Large intestine (tissue), 3 donors: Measurements from ENCODE around the gene KIF26A. TPM values are rescaled to one million over a fixed set of nuclear protein-coding genes. Genes with fewer than 3 reads are reported as not detected.
"Not testable (repeated sequence)": the region's sequence is repeated elsewhere in the genome, so short reads cannot be mapped to it uniquely, and the experiment has no call there.

Source experiments
- DNase-seq, 2 donors: peaks; one replicate each; pipeline versions ENCODE4 v3.0.0 to v3.0.0-alpha.2; 2013
- H3K27ac ChIP-seq: one replicate; pipeline ENCODE4 v1.5.1; 2013; ENCODE audit warnings: low read length
- H3K27me3 ChIP-seq: 2 replicates; pipeline ENCODE4 v1.6.1; 2013; ENCODE audit warnings: low read length; ENCODE audit not compliant: control insufficient read depth, insufficient read depth
- H3K36me3 ChIP-seq: 2 replicates; pipeline ENCODE4 v1.6.1; 2013; ENCODE audit warnings: low read length; ENCODE audit not compliant: control insufficient read depth, insufficient read depth
- H3K4me1 ChIP-seq: one replicate; pipeline ENCODE4 v1.6.1; 2013; ENCODE audit warnings: low read length; ENCODE audit not compliant: control insufficient read depth, insufficient read depth
- H3K4me3 ChIP-seq: one replicate; pipeline ENCODE4 v1.5.1; 2013; ENCODE audit warnings: low read length
- H3K9me3 ChIP-seq: one replicate; pipeline ENCODE4 v1.6.1; 2013; ENCODE audit warnings: mild to moderate bottlenecking, low read depth, low read length, moderate library complexity; ENCODE audit not compliant: control insufficient read depth
- WGBS: methylation state at CpG from one replicate; pipeline ENCODE4 v1.1.5; 2013; ENCODE audit warnings: low lambda C conversion rate; ENCODE audit not compliant: insufficient coverage; 5-methylcytosine and 5-hydroxymethylcytosine counted together
- polyA plus RNA-seq: library from polyadenylated mRNA; unstranded; fragments of 120-200 nt; gene quantifications from one replicate; pipeline ENCODE4 v1.2.1, GENCODE V29; 2013

Gene KIF26A
- polyA plus RNA-seq, 1 donor: 8.8 TPM

DNA sequence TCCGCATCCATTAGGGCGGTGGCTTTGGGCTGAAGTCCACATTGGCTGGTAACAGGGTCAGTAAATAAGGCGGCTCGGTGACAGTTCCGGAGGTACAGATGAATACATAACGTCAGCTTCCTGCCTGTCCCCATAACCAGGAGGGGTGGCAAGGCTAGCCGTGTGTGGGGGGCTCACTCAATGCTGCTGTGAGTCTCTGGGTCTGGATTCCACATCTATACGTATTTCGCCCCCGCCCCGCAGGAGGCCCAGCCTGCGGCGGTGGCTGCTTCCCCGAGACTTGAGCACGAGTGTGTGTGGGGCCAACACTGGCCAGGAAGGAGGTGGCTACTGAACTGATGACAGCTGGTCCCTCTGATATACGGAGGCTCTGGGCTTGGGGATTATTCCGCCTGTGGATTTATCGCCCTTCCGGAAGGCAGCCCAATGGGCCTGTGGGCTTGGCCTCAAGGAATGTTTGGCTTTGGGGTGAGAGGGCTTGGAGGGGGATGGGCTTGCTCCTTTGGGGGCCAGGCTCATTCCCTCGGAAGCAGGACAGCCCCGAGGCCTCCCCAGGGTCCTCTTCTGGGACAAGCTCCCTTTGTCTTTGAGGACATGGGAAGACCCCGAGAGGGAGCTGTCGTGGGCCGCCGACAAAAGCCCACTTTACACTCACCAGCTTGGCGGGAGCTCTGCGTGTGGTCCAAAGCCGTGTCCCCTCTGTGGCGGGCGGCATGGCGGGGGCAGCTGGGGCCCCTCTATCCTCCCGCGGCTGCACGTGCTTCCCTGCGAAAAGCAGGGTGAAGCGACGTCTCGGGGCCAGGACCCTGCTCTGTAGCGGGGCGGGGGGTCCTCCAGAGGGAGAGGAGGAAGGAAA, 82.1 kb downstream of the KIF26A start:
- DNase-seq: peak in 1 of 2 donors; percentile 55
- no peak overlapping the region for H3K4me3 ChIP-seq
- H3K27me3 ChIP-seq: peaks cover 24% of the 10 kb centered on the region
- WGBS: no CpG with 5 or more reads among the region's 40 CpGs
- no peak overlapping the region for H3K27ac ChIP-seq
- no peaks in the 10 kb centered on the region for H3K36me3 ChIP-seq
- H3K4me1 ChIP-seq: peaks cover 25% of the 10 kb centered on the region
- no peaks in the 10 kb centered on the region for H3K9me3 ChIP-seq

DNA sequence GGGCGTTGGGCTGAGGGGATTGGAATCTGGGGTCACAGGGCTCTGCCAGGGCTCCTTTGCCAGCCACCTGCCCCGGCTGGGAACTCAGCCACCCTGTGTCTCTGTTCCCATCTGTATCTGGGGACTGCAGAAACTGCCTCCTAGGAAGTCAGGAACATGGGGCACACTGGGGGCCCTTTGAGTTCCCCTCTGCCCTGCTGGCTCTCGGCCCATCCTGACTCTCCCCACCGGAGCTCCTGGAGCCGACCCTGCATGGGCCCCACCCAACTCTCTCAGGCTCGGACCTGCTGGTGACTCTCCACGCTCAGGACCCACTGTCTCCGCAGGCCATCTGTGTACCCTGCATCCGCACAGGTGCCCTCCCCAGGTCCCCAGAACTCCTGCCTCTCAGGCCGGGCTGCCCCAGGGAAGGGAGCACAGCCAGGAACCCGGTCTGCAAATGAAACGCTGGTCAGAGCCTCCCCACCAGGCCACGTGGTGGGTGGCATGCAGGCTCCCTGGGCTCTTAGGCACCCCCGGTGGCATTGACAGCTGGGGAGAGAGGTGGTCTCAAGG, 82.8 kb downstream of the KIF26A start:
- H3K4me3 ChIP-seq: no peak overlapping the region

GRCh38 chr14:104221636-104222369, 83.4 kb downstream of the KIF26A start:
- 20% methylated on average over 1 of the region's 21 CpGs for WGBS
- H3K4me3 ChIP-seq: no peak overlapping the region
- no peaks in the 10 kb centered on the region for H3K36me3 ChIP-seq
- H3K27ac ChIP-seq: no peak overlapping the region
- DNase-seq: peak in 1 of 2 donors; percentile 14
- H3K27me3 ChIP-seq: peaks cover 24% of the 10 kb centered on the region
- no peaks in the 10 kb centered on the region for H3K9me3 ChIP-seq
- H3K4me1 ChIP-seq: peaks cover 34% of the 10 kb centered on the region

More for the DNA sequence above, 82.8 kb downstream of the KIF26A start:
- H3K36me3 ChIP-seq: no peaks in the 10 kb centered on the region
- peaks cover 28% of the 10 kb centered on the region for H3K4me1 ChIP-seq
- peaks cover 24% of the 10 kb centered on the region for H3K27me3 ChIP-seq
- H3K27ac ChIP-seq: no peak overlapping the region
- no peak for DNase-seq
- no CpG with 5 or more reads among the region's 14 CpGs for WGBS
- no peaks in the 10 kb centered on the region for H3K9me3 ChIP-seq

DNA sequence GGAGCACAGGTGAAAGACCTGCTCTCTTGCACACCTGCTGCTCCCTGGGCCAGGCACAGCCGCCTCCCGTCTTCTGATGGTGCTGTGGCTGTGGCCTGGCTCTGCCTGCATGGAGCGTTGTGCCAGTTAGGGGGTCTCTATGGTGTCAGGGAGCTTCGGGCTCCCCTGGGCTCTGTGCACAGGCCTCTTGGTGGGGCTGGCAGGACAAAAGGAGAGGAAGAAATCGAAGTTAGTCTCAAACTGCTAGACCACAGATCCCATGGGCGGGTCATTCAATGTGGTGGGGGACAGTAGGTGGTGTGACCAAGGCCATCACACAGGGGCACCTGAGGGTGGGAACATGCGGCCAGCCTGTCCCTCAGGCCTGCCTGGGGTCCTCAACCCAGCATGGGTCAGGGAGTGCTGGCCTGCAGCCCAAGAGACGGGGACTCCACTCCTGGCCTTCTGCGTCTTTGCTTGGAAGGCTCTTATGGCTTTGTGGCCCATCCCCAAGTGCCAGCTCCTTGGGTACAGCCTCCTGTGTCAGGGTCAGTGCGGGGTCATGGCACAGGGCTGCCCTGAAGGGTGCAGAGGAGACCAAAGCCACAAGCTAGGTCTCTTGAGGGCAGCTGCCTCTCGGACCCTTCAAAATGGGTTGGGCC, 84.1 kb downstream of the KIF26A start:
- Histone ChIP-seq H3K27me3 (peaks cover 24% of the 10 kb centered on the region), H3K36me3 (no peaks in the 10 kb centered on the region), H3K27ac (no peak overlapping the region), H3K9me3 (peaks cover 4% of the 10 kb centered on the region), H3K4me1 (peaks cover 36% of the 10 kb centered on the region), H3K4me3 (no peak overlapping the region)
- DNase-seq: no peak
- WGBS: no CpG with 5 or more reads among the region's 11 CpGs

DNA sequence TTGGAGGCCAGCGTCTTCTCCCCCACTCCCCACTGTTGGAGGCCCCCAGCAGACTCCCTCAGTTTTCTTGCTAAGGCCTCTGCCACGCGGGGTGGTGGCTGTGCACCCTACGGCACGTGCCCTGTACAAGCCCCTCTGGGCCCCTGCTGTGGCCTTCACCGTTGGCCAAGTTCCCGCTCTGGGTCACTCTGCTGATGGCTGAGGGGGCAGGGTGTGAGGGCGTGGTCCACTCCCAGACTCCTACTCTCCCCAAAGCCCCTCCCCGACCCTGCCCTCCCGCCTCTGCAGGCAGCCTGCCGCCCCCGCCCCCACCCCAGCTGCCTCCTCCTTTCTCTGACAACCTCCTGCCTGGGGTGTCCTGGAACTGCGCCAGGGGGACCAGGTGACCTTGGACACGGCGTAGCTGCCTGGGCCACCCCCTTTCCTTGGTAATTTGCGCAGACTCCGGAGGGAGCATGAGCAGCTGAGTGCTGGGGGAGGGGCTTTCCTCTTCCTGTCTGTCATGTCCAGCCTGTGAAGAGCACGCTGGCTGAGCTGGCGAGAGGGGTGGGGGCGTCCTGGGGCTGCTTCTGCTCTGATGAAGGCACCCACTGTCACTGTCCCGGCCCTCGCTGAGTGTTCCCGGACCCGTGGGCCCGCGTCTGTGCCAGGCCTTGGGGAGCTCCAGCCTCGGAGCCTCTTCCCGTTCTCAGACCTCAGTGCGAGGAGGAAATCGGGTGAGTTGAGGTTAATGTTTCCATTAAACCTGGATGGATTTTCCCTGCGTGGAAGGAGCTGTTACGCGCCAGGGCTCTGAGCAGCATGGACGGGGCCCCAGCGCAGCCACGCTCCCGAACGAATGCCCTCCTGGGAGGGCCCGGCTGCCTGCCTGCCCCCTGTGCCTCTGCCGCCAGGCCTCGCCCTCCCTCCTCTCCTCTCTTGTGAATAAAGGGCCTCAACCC, 85.0 kb downstream of the KIF26A start:
- Histone ChIP-seq H3K4me1 (peaks cover 39% of the 10 kb centered on the region), H3K4me3 (peak overlapping the region; percentile 23), H3K9me3 (peaks cover 12% of the 10 kb centered on the region), H3K27ac (peak overlapping the region; percentile 53), H3K27me3 (peaks cover 23% of the 10 kb centered on the region), H3K36me3 (no peaks in the 10 kb centered on the region)
- WGBS: no CpG with 5 or more reads among the region's 41 CpGs
- DNase-seq: peak; percentile 75 to 83

DNA sequence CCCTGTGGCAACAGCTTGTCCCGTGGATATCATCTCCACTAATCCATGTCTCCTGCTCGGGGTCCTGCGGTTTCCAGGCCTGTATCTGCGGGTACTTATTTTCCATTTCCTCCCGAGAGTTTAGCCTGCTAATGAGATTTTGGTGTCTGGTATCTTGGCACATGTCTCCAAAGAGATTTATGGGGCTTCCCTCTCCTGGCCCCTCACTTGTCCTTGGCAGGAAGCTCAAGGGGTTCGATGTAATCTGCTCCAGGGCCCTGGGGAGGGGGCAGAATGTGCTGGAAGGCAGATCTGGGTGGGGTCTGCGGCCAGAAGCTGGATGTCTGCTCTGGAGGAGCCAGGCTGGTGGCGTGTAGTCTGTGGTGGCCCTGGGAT, 85.7 kb downstream of the KIF26A start:
- Histone ChIP-seq H3K4me3 (no peak overlapping the region), H3K36me3 (no peaks in the 10 kb centered on the region), H3K4me1 (peaks cover 39% of the 10 kb centered on the region), H3K27me3 (peaks cover 17% of the 10 kb centered on the region), H3K27ac (peak overlapping the region; percentile 53), H3K9me3 (peaks cover 12% of the 10 kb centered on the region)
- DNase-seq: peak in 1 of 2 donors; percentile 48
- WGBS: no CpG with 5 or more reads among the region's 8 CpGs

DNA sequence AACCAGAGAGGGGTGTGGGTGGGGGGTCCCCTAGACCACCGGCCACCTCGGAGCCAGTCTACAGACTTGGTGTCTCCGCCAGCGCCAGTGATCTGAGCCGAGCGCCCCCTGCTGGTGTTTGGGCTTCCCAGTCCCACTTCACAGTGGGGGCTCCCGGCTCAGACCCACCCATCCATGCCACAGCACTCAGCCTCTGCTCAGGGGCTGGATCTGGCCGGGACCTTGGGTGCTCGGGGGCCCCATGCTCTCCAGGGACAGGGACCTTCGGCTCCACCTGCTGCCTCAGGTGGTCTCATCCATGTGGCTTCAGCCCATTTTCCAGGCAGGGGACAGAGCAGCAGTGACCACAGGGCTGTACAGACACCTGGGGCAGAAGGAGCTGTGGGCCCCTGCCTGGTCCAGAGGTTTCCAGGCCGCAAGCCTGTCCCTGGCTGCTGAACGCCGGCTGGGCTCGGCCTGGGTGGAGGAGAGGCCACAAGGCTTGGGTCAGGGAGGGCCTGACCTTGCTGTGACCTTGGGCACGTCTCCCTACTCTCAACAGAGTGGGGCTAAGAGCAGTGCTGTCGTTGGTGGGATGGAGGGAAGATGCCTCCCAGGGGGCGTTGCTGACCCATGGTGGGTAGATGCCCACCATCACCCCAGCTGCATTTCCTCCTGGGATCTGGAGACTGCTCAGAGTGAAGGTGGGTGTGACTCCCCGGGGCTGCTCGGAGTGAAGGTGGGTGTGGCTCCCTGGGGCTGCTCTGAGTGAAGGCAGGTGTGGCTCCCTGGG, 86.3 kb downstream of the KIF26A start:
- no CpG with 5 or more reads among the region's 19 CpGs for WGBS
- H3K27ac ChIP-seq: peak overlapping the region; percentile 84

GRCh38 chr14:104225278-104226190, 87.1 kb downstream of the KIF26A start:
- peak overlapping the region; percentile 84 for H3K27ac ChIP-seq

More for the DNA sequence above, 86.3 kb downstream of the KIF26A start:
- H3K4me3 ChIP-seq: no peak overlapping the region
- H3K4me1 ChIP-seq: peaks cover 39% of the 10 kb centered on the region
- H3K36me3 ChIP-seq: no peaks in the 10 kb centered on the region
- DNase-seq: peak in 1 of 2 donors; percentile 74
- H3K27me3 ChIP-seq: peaks cover 15% of the 10 kb centered on the region
- H3K9me3 ChIP-seq: peaks cover 12% of the 10 kb centered on the region

More at GRCh38 chr14:104225278-104226190, 87.1 kb downstream of the KIF26A start:
- peak; percentile 86 to 93 for DNase-seq
- not testable (repeated sequence) for H3K4me3 ChIP-seq, H3K36me3 ChIP-seq, H3K27me3 ChIP-seq
- peaks cover 12% of the 10 kb centered on the region for H3K9me3 ChIP-seq
- peaks cover 39% of the 10 kb centered on the region for H3K4me1 ChIP-seq
- WGBS: no CpG with 5 or more reads among the region's 28 CpGs
